Measurements from ENCODE around the gene RDH14.

DNA sequence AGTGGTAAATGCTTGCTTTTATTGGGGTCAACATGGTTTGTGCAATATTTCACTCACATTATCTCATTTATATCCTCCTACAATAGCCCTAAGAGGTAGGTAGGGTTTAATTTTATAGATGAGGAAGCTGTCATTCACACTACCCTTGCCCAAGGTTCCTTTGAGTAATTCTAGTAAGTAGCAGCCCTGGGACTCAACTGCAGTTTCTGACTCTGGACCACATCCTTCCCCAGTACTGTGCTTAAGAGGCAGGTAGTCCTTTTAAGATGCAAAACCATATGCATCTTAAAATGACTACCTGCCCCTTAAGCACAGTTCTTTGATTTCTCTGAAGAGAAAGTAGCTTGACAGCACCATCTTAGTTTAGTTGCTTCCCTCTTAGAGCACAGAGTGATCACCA lies 44.7 kb upstream of the RDH14 start:
- TF ChIP-seq, protein P1, sequence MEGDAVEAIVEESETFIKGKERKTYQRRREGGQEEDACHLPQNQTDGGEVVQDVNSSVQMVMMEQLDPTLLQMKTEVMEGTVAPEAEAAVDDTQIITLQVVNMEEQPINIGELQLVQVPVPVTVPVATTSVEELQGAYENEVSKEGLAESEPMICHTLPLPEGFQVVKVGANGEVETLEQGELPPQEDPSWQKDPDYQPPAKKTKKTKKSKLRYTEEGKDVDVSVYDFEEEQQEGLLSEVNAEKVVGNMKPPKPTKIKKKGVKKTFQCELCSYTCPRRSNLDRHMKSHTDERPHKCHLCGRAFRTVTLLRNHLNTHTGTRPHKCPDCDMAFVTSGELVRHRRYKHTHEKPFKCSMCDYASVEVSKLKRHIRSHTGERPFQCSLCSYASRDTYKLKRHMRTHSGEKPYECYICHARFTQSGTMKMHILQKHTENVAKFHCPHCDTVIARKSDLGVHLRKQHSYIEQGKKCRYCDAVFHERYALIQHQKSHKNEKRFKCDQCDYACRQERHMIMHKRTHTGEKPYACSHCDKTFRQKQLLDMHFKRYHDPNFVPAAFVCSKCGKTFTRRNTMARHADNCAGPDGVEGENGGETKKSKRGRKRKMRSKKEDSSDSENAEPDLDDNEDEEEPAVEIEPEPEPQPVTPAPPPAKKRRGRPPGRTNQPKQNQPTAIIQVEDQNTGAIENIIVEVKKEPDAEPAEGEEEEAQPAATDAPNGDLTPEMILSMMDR (IDR thresholded peaks at IDR 0.05) = no peak
- no peak for TF ChIP-seq POLR2A (IDR thresholded peaks at IDR 0.05)
